Astrocyte (in vitro differentiated cells and primary cell): Measurements from ENCODE around the gene WIPF3. TPM values are rescaled to one million over a fixed set of nuclear protein-coding genes. Genes with fewer than 3 reads are reported as not detected.

Experiments used
- DNase-seq: peaks from one replicate; pipeline ENCODE4 v3.0.0-alpha.2; 2010; ENCODE audit warnings: low read depth
- FAIRE-seq: peaks from 2 replicates; lab custom pipeline; 2011; peaks lifted over from hg19 to GRCh38; lab: Jason Lieb, UNC
- H2AFZ ChIP-seq: 2 replicates; pipeline ENCODE4 v1.6.0; 2012; ENCODE audit warnings: low read depth, low read length, inconsistent platforms
- H3K27ac ChIP-seq: 2 replicates; pipeline ENCODE4 v1.5.1; 2011; ENCODE audit warnings: low read depth, low read length, inconsistent platforms
- H3K27me3 ChIP-seq: 2 replicates; pipeline ENCODE4 v1.6.0; 2011; ENCODE audit warnings: low read length, inconsistent platforms; ENCODE audit not compliant: insufficient read depth
- H3K36me3 ChIP-seq: 2 replicates; pipeline ENCODE4 v1.5.1; 2011; ENCODE audit warnings: low read length, inconsistent platforms; ENCODE audit not compliant: insufficient read depth
- H3K4me1 ChIP-seq: 2 replicates; pipeline ENCODE4 v1.5.1; 2011; ENCODE audit warnings: low read length, inconsistent platforms; ENCODE audit not compliant: insufficient read depth
- H3K4me2 ChIP-seq: 2 replicates; pipeline ENCODE4 v1.6.0; 2012; ENCODE audit warnings: low read length, inconsistent platforms
- H3K4me3 ChIP-seq: 2 replicates; pipeline ENCODE4 v1.5.1; 2011; ENCODE audit warnings: low read depth, mild to moderate bottlenecking, low read length, inconsistent platforms; ENCODE audit not compliant: insufficient read depth
- H3K79me2 ChIP-seq: 2 replicates; pipeline ENCODE4 v1.6.0; 2012; ENCODE audit warnings: mild to moderate bottlenecking, low read length, inconsistent platforms; ENCODE audit not compliant: insufficient read depth
- H3K9ac ChIP-seq: 2 replicates; pipeline ENCODE4 v1.6.0; 2012; ENCODE audit warnings: mild to moderate bottlenecking, low read length, inconsistent platforms
- H3K9me3 ChIP-seq: 2 replicates; pipeline ENCODE4 v1.5.1; 2012; ENCODE audit warnings: low read depth, mild to moderate bottlenecking, low read length, inconsistent platforms; ENCODE audit not compliant: insufficient read depth
- H4K20me1 ChIP-seq: 2 replicates; pipeline ENCODE4 v1.6.0; 2012; ENCODE audit warnings: low read length, inconsistent platforms; ENCODE audit not compliant: insufficient read depth
- H3K27ac Mint-ChIP-seq: one replicate; pipeline ENCODE4 v1.8.0; 2021; ENCODE audit warnings: mild to moderate bottlenecking, mixed read lengths; ENCODE audit not compliant: unreplicated experiment
- H3K27me3 Mint-ChIP-seq: one replicate; pipeline ENCODE4 v1.8.0; 2021; ENCODE audit warnings: low read depth, mixed read lengths; ENCODE audit not compliant: unreplicated experiment
- H3K36me3 Mint-ChIP-seq: one replicate; pipeline ENCODE4 v1.8.0; 2021; ENCODE audit warnings: low read depth, mixed read lengths; ENCODE audit not compliant: unreplicated experiment
- H3K4me1 Mint-ChIP-seq: one replicate; pipeline ENCODE4 v1.8.0; 2021; ENCODE audit warnings: low read depth, mixed read lengths; ENCODE audit not compliant: unreplicated experiment
- H3K4me3 Mint-ChIP-seq: one replicate; pipeline ENCODE4 v1.8.0; 2021; ENCODE audit warnings: mild to moderate bottlenecking, moderate library complexity, mixed read lengths; ENCODE audit not compliant: unreplicated experiment
- H3K9me3 Mint-ChIP-seq: one replicate; pipeline ENCODE4 v1.8.0; 2021; ENCODE audit warnings: mild to moderate bottlenecking, mixed read lengths; ENCODE audit not compliant: unreplicated experiment
- EZH2 ChIP-seq: IDR thresholded peaks from 2 replicates; pipeline ENCODE4 v1.6.1; 2012; ENCODE audit warnings: mild to moderate bottlenecking, low read length, inconsistent platforms; ENCODE audit not compliant: insufficient read depth
- total RNA-seq: library from RNA; stranded (reverse); gene quantifications from 2 replicates; pipeline ENCODE4 v1.2.1, GENCODE V29; 2021
- TF ChIP-seq, protein P1 (sequence below): IDR thresholded peaks from 2 replicates; pipeline ENCODE4 v1.5.1; 2011; ENCODE audit warnings: low read depth, mild to moderate bottlenecking, inconsistent platforms, low read length, moderate library complexity; ENCODE audit not compliant: insufficient read depth

The WIPF3 gene
- total RNA-seq, 1 donor from 2014 or later, result 1.0 TPM

GRCh38 chr7:29865526-29865925 lies 59.2 kb downstream of the WIPF3 start:
- H3K27ac ChIP-seq, result no peak overlapping the region
- H3K27ac Mint-ChIP-seq, result no peak overlapping the region
- peaks cover 9% of the 10 kb centered on the region for H3K4me1 Mint-ChIP-seq

GRCh38 chr7:29866490-29866930 lies 60.2 kb downstream of the WIPF3 start:
- Histone ChIP-seq H2AFZ (peak overlapping the region; percentile 13), H3K9me3 (no peaks in the 10 kb centered on the region), H3K27me3 (peaks cover 2% of the 10 kb centered on the region), H3K27ac (no peak overlapping the region), H3K9ac (no peak overlapping the region), H3K4me1 (peaks cover 12% of the 10 kb centered on the region), H3K36me3 (no peaks in the 10 kb centered on the region), H3K4me3 (no peak overlapping the region), H4K20me1 (no peaks in the 10 kb centered on the region), H3K79me2 (no peaks in the 10 kb centered on the region), H3K4me2 (peak overlapping the region; percentile 9)
- H3K36me3 Mint-ChIP-seq, result no peaks in the 10 kb centered on the region
- H3K9me3 Mint-ChIP-seq, result no peaks in the 10 kb centered on the region
- peaks cover 9% of the 10 kb centered on the region for H3K4me1 Mint-ChIP-seq
- H3K4me3 Mint-ChIP-seq, result no peak overlapping the region
- FAIRE-seq, result no peak
- peaks cover 3% of the 10 kb centered on the region for H3K27me3 Mint-ChIP-seq
- H3K27ac Mint-ChIP-seq, result no peak overlapping the region
- peak; percentile 33 for DNase-seq
- TF ChIP-seq, protein P1, sequence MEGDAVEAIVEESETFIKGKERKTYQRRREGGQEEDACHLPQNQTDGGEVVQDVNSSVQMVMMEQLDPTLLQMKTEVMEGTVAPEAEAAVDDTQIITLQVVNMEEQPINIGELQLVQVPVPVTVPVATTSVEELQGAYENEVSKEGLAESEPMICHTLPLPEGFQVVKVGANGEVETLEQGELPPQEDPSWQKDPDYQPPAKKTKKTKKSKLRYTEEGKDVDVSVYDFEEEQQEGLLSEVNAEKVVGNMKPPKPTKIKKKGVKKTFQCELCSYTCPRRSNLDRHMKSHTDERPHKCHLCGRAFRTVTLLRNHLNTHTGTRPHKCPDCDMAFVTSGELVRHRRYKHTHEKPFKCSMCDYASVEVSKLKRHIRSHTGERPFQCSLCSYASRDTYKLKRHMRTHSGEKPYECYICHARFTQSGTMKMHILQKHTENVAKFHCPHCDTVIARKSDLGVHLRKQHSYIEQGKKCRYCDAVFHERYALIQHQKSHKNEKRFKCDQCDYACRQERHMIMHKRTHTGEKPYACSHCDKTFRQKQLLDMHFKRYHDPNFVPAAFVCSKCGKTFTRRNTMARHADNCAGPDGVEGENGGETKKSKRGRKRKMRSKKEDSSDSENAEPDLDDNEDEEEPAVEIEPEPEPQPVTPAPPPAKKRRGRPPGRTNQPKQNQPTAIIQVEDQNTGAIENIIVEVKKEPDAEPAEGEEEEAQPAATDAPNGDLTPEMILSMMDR, result no peak
- TF ChIP-seq EZH2, result no peak

More at GRCh38 chr7:29865526-29865925, 59.2 kb downstream of the WIPF3 start:
- H3K4me3 Mint-ChIP-seq, result no peak overlapping the region
- DNase-seq (peak; percentile 84), FAIRE-seq (peak; percentile 88)
- Histone ChIP-seq H3K4me3 (no peak overlapping the region), H3K79me2 (no peaks in the 10 kb centered on the region), H3K4me2 (no peak overlapping the region), H3K9me3 (no peaks in the 10 kb centered on the region), H3K9ac (no peak overlapping the region), H2AFZ (no peak overlapping the region), H4K20me1 (no peaks in the 10 kb centered on the region), H3K4me1 (peaks cover 12% of the 10 kb centered on the region), H3K36me3 (no peaks in the 10 kb centered on the region), H3K27me3 (no peaks in the 10 kb centered on the region)
- no peaks in the 10 kb centered on the region for H3K36me3 Mint-ChIP-seq
- peaks cover 3% of the 10 kb centered on the region for H3K27me3 Mint-ChIP-seq
- no peaks in the 10 kb centered on the region for H3K9me3 Mint-ChIP-seq
- TF ChIP-seq, protein P1, result no peak
- TF ChIP-seq EZH2, result no peak

- H3K4me1 ChIP-seq, result no peaks in the 10 kb centered on the region
- Mint-ChIP-seq H3K4me1 (peaks cover 5% of the 10 kb centered on the region), H3K36me3 (peaks cover 2% of the 10 kb centered on the region), H3K4me3 (no peak overlapping the region), H3K9me3 (no peaks in the 10 kb centered on the region), H3K27ac (no peak overlapping the region), H3K27me3 (peaks cover 3% of the 10 kb centered on the region)
- H3K27me3 ChIP-seq, result peaks cover 11% of the 10 kb centered on the region
- no peaks in the 10 kb centered on the region for H3K79me2 ChIP-seq
- H3K4me2 ChIP-seq, result no peak overlapping the region
- DNase-seq (peak; percentile 63), FAIRE-seq (no peak)
- H3K9me3 ChIP-seq, result no peaks in the 10 kb centered on the region
- no peaks in the 10 kb centered on the region for H3K36me3 ChIP-seq
- no peak overlapping the region for H3K27ac ChIP-seq
- H2AFZ ChIP-seq, result no peak overlapping the region
- no peak overlapping the region for H3K9ac ChIP-seq
- H3K4me3 ChIP-seq, result no peak overlapping the region
- no peaks in the 10 kb centered on the region for H4K20me1 ChIP-seq
- TF ChIP-seq EZH2, result no peak
- TF ChIP-seq, protein P1, result no peak
Measured at GRCh38 chr7:29871787-29872398, 65.6 kb downstream of the WIPF3 start.
